ENCODE results near the gene TOMM70.
A peak's percentile ranks its signal among the peaks of the same experiment; 100 is the strongest.

The TOMM70 gene

GRCh38 chr3:100324044-100324443 lies 76.8 kb downstream of the TOMM70 start:
- ChIA-PET CTCF (no interaction called here), POLR2A (ENCODE audit: low non-redundant PET) (no interaction called here)
- no peak for DNase-seq (ENCODE audit: low spot score)
- no peak overlapping the region for H3K27ac ChIP-seq
- TF ChIP-seq, protein P1, sequence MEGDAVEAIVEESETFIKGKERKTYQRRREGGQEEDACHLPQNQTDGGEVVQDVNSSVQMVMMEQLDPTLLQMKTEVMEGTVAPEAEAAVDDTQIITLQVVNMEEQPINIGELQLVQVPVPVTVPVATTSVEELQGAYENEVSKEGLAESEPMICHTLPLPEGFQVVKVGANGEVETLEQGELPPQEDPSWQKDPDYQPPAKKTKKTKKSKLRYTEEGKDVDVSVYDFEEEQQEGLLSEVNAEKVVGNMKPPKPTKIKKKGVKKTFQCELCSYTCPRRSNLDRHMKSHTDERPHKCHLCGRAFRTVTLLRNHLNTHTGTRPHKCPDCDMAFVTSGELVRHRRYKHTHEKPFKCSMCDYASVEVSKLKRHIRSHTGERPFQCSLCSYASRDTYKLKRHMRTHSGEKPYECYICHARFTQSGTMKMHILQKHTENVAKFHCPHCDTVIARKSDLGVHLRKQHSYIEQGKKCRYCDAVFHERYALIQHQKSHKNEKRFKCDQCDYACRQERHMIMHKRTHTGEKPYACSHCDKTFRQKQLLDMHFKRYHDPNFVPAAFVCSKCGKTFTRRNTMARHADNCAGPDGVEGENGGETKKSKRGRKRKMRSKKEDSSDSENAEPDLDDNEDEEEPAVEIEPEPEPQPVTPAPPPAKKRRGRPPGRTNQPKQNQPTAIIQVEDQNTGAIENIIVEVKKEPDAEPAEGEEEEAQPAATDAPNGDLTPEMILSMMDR (conservative IDR thresholded peaks at IDR 0.05; ENCODE audit: low read depth), result no peak

DNA sequence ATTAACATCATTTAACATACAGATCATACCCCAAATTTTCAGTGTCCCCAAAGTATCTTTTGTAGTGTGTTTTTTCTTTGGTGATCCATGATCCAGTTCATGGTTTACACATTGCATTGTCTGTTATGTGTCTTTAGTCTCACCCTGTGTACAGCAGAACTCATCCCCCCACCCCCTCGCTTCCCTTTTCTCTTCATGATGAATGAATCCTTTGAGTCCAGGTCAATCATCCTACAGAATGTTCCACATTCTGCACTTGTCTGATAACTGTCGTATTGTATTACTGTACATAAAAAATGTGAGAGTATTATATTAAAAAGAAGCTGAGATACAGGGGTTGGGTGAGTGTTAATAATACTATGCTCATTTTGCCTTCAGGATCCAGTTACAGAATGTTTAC lies 80.9 kb downstream of the TOMM70 start:
- no peak for DNase-seq (ENCODE audit: low spot score)
- POLR2A ChIA-PET (ENCODE audit: low non-redundant PET), result no interaction called here
- CTCF ChIA-PET, result interaction anchor here (0.6 kb wide), 1 partner anchor 423 kb away, joined by 3 read pairs; no protein-coding TSS in a partner anchor
- H3K27ac ChIP-seq, result no peak overlapping the region
- TF ChIP-seq, protein P1 (conservative IDR thresholded peaks at IDR 0.05; ENCODE audit: low read depth), result no peak

GRCh38 chr3:100317912-100318311 lies 83.0 kb downstream of the TOMM70 start:
- no peak for DNase-seq (ENCODE audit: low spot score)
- TF ChIP-seq, protein P1 (conservative IDR thresholded peaks at IDR 0.05; ENCODE audit: low read depth), result no peak
- CTCF ChIA-PET, result no interaction called here
- POLR2A ChIA-PET (ENCODE audit: low non-redundant PET), result no interaction called here
- no peak overlapping the region for H3K27ac ChIP-seq

DNA sequence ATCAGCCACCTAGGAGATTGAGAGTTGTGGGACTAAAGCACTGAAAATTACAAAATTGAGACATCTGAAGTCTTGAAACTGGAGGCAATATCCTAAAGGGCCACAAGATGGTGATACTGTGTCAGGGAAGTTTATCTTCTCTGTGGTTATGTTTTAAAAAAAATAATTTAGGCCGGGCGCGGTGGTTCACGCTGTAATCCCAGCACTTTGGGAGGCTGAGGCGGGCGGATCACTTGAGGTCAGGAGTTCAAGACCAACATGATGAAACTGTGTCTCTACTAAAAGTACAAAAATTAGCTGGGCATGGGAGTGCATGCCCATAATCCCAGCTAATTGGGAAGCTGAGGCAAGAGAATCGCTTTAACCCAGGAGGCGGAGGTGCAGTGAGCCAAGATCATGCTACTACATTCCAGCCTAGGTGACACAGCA lies 84.2 kb downstream of the TOMM70 start:
- ChIA-PET POLR2A (ENCODE audit: low non-redundant PET) (no interaction called here), CTCF (interaction anchor here (0.6 to 1.1 kb wide), 8 partner anchors 11 to 405 kb away, joined by 3 to 8 read pairs (median 4); partner anchors contain the start of gene NIT2)
- peak; percentile 45 for DNase-seq (ENCODE audit: low spot score)
- H3K27ac ChIP-seq, result no peak overlapping the region
- TF ChIP-seq, protein P1 (conservative IDR thresholded peaks at IDR 0.05; ENCODE audit: low read depth), result peak; percentile 70
